GM19468 (cell line): ENCODE measurements around the gene PCNX2.

Experiments
- ATAC-seq: cut with Tn5 transposase; IDR thresholded peaks from one replicate; pipeline ENCODE4 v1.9.1; 2021; ENCODE audit warnings: mild to moderate bottlenecking, moderate library complexity, moderate number of reproducible peaks; ENCODE audit not compliant: unreplicated experiment; ENCODE audit errors: extremely low read depth

Gene PCNX2

DNA sequence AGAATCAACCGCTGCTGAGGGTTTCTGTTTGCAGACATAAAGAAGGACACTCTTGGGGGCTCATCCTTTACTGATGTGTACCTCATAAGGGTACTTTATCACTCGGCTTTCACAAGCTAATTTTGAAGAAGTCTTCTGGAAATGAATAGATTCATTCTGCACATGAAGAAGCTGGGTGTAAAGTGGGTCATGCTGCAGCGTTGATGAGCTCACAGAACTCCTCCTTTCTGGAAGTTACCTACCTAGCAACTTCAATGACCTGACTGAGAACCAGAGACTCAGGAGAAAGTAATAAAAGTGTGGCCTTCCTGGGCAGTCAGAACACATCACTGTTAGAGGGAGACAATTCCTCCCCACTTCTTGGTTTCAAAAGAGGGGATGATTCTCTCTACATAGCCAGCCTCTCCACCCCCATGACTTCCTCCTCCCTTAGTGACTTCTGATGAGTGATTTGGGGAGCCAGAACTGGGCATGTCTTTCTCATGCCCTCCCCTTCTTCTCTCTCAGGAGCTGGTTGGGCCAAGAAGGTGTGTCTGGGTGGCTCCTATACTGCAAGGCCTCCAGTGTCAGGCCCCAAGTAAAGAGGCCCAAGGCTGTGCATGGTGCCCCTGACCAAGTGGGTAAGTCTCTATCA, 27.0 kb downstream of the PCNX2 start:
- no peak for ATAC-seq

DNA sequence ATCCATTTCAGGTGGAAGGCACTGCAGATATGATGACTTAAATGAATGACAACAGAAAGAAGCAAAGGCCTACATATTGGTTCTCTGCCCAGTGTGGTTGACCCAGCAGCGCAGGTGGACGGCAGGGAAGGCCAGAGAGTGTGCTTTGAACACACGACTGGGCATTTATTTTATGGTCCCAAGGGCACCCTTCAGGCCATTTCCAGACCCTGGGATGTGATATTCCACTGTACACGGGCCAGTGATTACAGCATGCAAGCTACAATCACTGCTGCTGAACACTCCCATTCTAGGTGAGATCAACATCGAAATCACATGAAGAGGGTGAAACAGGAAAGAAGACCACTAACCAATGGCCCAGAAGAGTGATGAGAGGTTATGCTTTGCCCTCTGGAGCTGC, 33.8 kb downstream of the PCNX2 start:
- ATAC-seq, result no peak

GRCh38 chr1:233261206-233261605, 34.3 kb downstream of the PCNX2 start:
- ATAC-seq, result peak; percentile 76

GRCh38 chr1:233257786-233258185, 37.7 kb downstream of the PCNX2 start:
- ATAC-seq, result no peak

DNA sequence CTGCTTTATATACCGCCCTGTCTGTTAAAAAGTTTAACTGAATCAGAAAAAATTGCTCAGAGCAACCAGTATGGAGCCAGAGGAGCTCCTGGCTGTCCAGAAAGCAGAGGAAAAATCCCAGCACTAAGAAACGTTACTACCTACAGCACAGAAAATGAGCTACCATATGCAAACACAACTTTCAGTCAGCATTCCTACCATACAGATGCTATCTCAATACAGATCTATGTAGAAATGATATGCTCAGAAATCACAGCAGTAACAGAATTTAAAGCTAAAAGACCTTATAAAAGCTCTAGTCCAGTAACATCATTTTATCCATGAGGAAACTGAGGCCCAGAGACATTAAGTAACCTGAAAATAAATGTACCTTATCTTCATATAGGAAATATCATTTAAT, 38.7 kb downstream of the PCNX2 start:
- ATAC-seq, result no peak

GRCh38 chr1:233256191-233256590, 39.3 kb downstream of the PCNX2 start:
- no peak for ATAC-seq

- ATAC-seq, result no peak
Observed at GRCh38 chr1:233255145-233255544, 40.4 kb downstream of the PCNX2 start.

- no peak for ATAC-seq
Observed at GRCh38 chr1:233253832-233254331, 41.6 kb downstream of the PCNX2 start.

GRCh38 chr1:233253231-233253831, 42.2 kb downstream of the PCNX2 start:
- no peak for ATAC-seq

GRCh38 chr1:233252441-233252840, 43.1 kb downstream of the PCNX2 start:
- no peak for ATAC-seq

- ATAC-seq, result no peak
Observed at GRCh38 chr1:233251201-233251720, 44.3 kb downstream of the PCNX2 start.

DNA sequence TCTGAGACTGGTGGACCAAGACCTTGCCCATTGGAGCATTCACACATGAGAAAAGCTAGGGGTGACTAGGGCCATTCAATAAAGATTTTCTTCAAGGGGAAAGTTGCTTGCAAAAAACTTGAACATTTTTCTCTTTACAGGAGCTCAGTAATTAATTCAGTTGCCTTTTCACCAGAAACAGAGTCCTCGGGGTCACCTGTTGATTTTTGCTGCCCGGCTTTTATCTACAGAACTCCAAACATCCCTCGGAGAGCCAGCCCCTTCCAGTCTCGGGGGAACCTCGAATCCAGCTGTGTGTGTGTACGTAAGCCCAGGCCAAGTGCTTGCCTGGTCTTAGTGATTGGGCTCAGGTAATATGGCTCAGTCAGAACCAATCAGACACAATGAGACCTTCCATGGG, 47.5 kb downstream of the PCNX2 start:
- ATAC-seq, result no peak

DNA sequence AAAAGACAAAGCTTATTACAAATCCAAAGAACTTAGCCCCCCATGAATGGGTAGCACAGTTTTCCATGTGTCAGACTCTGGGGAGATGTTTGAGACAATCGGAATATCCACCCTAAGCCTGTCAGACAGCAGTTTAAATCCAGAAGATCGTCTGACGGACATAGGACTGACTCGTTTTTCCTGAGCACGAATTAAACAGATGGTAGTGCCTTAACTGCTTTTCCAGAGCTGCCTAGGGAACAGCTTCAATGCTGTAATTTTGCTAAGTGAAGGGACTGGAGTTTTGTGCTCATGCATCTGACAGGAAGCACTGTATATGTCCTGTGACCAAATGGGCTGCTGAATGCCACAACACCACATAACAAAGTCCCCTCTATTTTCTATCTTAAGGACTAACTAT, 48.6 kb downstream of the PCNX2 start:
- no peak for ATAC-seq

DNA sequence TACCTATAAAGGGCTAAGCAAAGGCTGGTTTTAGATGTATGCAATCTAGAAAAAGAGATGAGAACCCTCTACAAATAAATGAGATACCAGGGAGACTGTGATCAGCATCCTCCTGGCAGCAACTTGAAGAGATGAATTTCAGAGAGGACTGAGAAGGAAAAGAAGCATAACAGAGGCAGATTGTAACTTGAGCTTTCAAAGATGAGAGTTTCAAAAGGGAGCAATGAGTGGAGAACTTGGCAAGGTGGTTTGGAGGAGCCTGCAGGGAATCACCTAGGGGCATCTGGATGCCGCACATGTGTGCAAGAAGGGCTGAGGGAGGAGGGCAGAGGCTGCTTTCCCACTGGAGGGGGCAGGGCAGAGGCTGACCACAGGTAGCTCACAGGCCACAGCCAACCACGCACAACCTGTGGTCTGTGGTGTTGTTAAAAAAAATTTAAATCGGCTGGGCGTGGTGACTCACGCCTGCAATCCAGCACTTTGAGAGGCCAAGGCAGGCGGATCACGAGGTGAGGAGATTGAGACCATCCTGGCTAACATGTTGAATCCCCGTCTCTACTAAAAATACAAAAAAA, 50.2 kb downstream of the PCNX2 start:
- ATAC-seq, result no peak

DNA sequence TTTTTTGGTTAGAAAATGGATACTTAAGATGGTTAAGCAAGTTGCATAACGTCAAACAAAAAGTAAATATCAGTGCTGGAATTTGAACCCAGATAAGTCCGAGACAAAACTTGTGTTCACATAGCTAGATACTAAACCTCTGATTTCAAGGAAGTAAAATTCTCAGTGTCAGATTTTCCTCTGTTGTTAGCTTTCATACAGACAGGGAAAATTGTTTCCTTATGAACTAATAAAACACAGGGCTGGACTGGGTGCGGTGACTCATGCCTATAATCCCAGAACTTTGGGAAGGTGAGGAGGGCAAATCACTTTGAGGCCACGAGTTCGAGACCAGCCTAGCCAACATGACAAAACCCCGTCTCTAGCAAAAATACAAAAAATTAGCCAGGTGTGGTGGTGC, 51.3 kb downstream of the PCNX2 start:
- no peak for ATAC-seq

- ATAC-seq, result no peak
Observed at GRCh38 chr1:233242827-233243483, 52.6 kb downstream of the PCNX2 start.

DNA sequence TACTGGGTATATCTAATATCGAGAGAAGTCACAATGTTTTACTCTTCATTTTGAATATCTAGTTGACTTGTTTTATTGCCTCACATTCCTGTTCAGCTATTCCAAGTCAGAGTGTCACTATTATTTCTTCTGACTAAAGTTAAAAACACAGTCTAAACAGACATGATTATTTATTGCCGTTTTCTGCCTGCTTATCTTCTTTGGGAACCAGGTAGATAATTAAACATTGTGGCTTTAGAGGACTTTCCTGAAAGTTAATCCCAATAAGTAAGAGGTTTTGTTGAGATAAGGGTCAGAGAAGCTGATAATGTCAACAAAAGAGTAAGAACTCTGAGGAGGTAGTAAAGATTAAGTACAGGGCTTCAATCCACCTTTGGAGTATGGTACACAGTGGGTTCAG, 53.8 kb downstream of the PCNX2 start:
- ATAC-seq, result no peak

GRCh38 chr1:233240829-233241682, 54.5 kb downstream of the PCNX2 start:
- no peak for ATAC-seq

GRCh38 chr1:233240371-233240770, 55.2 kb downstream of the PCNX2 start:
- no peak for ATAC-seq

DNA sequence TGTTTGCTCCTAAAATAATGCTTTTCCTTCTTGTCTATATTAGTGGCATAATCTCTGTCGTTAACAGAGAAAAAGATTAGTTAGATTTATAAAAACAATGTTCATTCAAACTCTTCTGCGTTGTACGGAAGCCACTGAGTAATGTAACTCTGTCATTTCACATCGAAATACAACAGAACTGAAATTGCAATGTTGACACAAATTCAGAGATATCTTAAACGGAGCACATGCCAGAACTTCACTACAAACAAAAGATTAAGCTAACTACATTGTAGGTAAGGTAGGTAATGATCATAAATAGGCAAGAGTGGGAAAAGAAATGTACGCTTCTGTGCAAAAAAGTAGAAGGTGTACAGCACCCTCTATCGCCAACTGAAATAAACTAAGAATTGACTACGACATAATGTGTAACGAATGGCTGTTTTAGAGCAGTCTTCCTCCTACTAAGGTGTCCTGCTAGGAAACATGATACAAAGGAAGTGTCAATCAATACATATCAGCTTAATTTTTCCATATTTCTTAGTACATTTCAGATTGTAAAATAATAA, 56.6 kb downstream of the PCNX2 start:
- ATAC-seq, result no peak
